Occipital lobe (tissue), 2 donors: ENCODE data around the gene CSTF2. TPM values are rescaled to one million over a fixed set of nuclear protein-coding genes. Genes with fewer than 3 reads are reported as not detected.
"Not testable (repeated sequence)": the region's sequence is repeated elsewhere in the genome, so short reads cannot be mapped to it uniquely, and the experiment has no call there.

ENCODE experiments used
- DNase-seq: peaks from one replicate; lab custom pipeline; 2025; lab: John Stamatoyannopoulos, UW
- total RNA-seq: library from RNA; depleted of rRNA; stranded (reverse); fragments of >200 nt; gene quantifications from one replicate; pipeline ENCODE4 v1.2.3, GENCODE V29; 2014

The CSTF2 gene, protein sequence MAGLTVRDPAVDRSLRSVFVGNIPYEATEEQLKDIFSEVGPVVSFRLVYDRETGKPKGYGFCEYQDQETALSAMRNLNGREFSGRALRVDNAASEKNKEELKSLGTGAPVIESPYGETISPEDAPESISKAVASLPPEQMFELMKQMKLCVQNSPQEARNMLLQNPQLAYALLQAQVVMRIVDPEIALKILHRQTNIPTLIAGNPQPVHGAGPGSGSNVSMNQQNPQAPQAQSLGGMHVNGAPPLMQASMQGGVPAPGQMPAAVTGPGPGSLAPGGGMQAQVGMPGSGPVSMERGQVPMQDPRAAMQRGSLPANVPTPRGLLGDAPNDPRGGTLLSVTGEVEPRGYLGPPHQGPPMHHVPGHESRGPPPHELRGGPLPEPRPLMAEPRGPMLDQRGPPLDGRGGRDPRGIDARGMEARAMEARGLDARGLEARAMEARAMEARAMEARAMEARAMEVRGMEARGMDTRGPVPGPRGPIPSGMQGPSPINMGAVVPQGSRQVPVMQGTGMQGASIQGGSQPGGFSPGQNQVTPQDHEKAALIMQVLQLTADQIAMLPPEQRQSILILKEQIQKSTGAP
- total RNA-seq: 14.5 TPM

DNA sequence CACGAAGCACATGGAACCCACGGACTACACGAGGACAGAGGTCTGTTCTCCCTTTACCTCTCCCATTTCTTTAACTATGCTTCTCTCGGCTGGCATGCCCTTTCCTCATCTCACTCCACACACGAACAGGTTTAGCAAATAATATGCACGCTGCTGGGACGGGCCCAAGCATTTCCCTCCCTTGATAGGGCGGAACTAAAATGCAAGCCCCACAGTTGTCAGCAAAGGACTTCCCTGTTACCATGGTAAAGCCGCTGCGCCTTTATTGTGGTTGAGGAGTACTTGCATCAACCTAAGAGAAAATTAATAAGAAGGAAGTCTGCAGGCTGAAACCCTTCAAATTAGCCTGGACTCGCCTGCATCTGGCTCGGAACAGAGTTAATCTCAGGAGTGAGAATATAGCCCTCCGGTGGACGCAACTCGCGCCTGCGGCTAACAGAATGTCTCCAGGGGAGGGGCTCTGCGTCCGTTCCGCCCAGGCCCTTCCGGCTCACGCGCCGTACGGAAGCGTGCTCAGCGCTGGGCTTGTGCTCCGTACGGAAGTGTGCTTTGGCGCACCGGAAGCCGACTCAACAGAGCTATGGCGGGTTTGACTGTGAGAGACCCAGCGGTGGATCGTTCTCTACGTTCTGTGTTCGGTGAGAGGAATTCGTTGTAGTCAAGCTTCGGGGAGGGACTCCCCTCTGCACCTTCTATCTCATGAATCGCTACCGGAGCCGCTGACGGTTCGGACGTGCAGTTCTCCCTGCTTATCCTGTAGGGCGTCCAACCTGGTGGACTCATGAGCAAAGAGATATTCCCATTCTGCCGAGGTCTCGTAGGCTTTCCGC, at the start of gene CSTF2:
CSTF2 (plus strand) TSS at position 555 of the 830 bp plus-strand sequence; CDS start at position 581, 26 bp downstream.
- DNase-seq: peak; percentile 66

DNA sequence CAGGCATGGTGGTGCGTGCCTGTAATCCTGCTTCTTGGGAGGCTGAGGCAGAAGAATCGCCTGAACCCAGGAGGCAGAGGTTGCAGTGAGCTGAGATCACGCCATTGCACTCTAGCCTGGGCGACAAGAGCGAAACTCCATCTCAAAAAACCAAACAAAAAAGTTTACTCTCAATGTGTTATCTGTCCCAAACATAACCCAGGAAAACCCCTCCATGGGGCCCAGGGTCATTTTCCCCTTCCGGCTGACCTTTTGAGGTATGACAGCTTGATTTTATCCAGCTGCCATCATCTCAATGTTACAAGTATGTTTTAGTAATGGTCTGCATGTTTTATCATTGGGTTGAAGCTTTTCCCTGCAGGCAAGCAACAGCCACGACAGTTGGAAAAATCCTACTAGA, 23.8 kb upstream of the CSTF2 start:
- DNase-seq: not testable (repeated sequence)

- no peak for DNase-seq
These were observed 22.8 kb upstream of the CSTF2 start for GRCh38 chrX:100797359-100797758.

DNA sequence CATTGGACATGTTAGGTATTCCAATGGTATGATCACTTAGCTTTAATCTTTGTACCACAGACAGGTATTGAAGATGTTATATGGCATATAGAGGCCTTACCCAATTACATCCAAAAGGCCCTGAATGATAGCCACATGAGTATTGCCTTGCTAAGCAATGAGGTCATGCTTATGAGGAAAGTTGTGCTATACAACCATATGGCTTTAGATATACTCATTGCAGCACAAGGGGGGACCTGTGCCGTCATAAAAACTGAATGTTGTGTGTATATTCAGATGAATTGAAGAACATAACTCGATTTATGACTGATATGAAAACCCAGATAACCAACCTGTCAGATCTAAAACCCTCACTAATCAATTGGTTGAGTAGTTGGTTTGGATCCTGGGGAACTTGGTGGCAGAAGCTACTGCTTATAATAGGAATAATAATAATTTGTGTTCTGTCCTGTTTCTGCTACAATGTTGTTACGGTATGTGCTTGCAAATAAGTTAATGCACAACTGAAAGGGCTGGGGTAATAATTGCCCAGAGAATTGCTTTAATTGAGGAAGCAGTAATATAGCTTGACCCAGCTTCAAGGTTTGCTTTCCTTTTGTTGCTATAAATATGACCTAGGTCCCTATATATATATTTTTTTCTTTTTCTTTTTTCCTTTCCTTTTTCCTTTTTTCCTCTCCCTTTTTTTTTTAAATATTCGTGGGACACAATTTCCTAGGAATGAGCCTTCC, 21.5 kb upstream of the CSTF2 start:
- DNase-seq: no peak

DNA sequence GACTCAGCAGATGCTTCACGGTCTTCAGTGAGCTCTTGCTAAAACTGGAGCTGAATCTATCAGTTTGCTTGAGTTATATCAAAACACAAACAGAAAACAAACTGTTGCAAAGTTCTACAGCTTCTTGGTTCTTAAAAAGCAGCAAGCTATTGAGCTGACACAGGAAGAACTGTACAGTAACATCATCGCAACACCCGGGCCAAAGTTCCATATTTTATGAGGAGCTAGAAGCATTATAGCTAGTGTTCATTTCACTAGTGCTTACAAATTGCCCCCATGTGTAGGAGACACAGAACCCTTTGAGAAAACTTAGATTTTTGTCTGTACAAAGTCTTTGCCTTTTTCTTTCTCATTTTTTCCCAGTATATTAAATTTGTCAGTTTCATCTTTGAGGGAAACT, 17.3 kb upstream of the CSTF2 start:
- no peak for DNase-seq

GRCh38 chrX:100804780-100805179, 15.4 kb upstream of the CSTF2 start:
- no peak for DNase-seq

DNA sequence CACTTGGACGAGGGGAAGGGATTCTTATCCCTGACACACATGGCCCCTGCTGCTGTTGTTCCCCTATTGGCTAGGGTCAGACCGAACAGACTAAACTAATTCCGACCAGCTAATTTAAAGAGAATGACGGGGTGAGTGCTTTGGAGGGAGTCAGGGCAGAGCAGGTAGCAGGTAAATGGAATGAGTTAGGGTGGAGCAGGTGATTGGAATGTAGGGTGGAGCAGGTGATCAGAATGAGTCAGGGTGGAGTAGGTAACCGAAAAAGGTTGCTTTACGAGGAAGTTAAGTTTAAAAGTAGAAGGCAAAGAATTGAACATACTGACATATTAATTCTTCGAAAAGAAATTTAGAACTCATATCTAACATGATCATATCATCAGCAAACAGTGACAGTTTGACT, 11.9 kb upstream of the CSTF2 start:
- DNase-seq: not testable (repeated sequence)

- DNase-seq: no peak
These were observed 7.7 kb upstream of the CSTF2 start for GRCh38 chrX:100812216-100813158.

DNA sequence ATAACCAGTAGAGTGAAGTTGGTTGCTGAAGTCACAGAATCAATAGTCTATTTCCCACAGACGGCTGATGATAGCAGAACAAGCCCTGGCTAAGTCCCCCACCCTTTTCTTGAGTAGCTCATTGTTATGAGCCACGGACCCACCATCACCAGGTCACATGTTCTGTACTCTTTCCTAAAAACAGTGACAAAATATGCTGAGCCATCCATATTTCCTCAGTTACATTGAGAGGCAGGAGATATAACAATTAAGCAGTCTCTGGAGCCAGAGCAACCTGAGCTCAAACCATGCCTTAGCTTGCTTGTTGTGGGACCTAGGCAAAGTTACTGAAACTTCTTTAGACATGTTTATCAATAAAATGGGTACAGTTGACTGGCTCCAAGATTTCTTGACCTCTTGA, 2.9 kb upstream of the CSTF2 start:
- DNase-seq: no peak

- DNase-seq: peak; percentile 9
These were observed 706 bp upstream of the CSTF2 start for GRCh38 chrX:100819534-100819836.

DNA sequence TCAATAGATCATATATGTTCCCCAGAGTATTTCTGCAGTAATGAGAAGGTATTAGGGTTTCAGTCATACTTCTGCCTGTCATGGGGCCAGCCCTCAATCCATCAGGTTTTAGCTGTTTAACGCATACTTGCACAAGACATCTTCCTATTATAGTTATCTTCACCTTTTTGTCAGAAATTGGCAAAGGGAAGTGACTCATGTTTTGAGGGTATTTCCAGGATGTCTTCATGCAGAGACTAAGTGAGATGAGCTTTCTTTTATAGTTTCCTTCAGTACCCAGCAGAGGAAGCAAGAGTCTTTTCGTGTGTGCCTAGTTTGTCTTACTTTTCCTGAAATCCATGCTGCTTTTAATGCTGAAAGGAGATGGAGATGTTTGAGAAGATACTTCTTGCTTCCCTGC, 9.5 kb downstream of the CSTF2 start:
- no peak for DNase-seq

- no peak for DNase-seq
These were observed 10.0 kb downstream of the CSTF2 start for GRCh38 chrX:100830143-100830542.

GRCh38 chrX:100830547-100830946, 10.4 kb downstream of the CSTF2 start:
- no peak for DNase-seq

GRCh38 chrX:100831219-100831946, 11.2 kb downstream of the CSTF2 start:
- DNase-seq: no peak

- DNase-seq: no peak
These were observed 30.1 kb downstream of the CSTF2 start for GRCh38 chrX:100850317-100850716.

- no peak for DNase-seq
These were observed 32.6 kb downstream of the CSTF2 start for GRCh38 chrX:100852810-100853209.

DNA sequence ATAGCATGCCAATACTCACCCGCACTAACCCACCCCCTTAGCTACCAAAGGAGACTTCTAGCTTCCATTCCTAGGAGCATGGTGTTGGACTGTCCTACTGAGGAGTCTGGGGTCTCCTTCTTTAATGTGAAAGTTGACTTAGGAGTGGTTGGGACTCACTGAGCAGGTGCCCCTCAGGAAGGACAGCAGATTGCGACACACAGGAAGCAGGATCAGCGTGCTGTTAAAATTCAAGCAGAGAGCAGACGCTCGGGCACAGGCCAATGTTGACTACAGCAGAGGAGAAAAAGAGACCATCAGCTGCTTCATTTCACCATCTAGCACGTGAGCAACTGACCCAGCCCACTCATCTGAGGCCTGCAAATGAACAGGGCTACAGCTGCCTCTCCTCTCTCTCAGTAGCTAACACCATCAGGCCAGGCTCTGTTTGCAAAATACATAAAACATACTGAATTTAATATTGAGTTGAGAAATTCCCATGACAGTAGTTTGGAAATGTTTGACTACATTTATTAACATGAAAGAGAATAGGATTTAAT, 43.2 kb downstream of the CSTF2 start:
- no peak for DNase-seq

GRCh38 chrX:100864657-100865391, 44.6 kb downstream of the CSTF2 start:
- peak; percentile 26 for DNase-seq

GRCh38 chrX:100868273-100868672, 48.1 kb downstream of the CSTF2 start:
- DNase-seq: no peak
